ENCODE results near the gene STMN1.

- TF ChIP-seq REST (IDR thresholded peaks at IDR 0.05; ENCODE audit: unreplicated experiment) (no peak), EZH2 (IDR thresholded peaks at IDR 0.05; ENCODE audit: low read depth, unreplicated experiment) (no peak), POLR2AphosphoS5 (IDR thresholded peaks at IDR 0.05; ENCODE audit: low read depth) (no peak), CTCF (conservative IDR thresholded peaks at IDR 0.05; ENCODE audit: low read depth in 2 of 2) (no peak)
Observed at GRCh38 chr1:25902462-25902861, 3.8 kb downstream of the STMN1 start.

Measured in GM23338 (cell line).